GM19328 (cell line): ENCODE measurements around the gene EXTL1.

ENCODE experiments used
- ATAC-seq: cut with Tn5 transposase; IDR thresholded peaks from one replicate; pipeline ENCODE4 v1.9.1; 2021; ENCODE audit warnings: mild to moderate bottlenecking, moderate library complexity; ENCODE audit not compliant: unreplicated experiment

The EXTL1 gene

GRCh38 chr1:26022404-26022779 is 817 bp downstream of the EXTL1 start:
- no peak for ATAC-seq

- no peak for ATAC-seq
Measured at GRCh38 chr1:26023009-26023408, 1.4 kb downstream of the EXTL1 start.

- ATAC-seq: no peak
Measured at GRCh38 chr1:26023826-26024225, 2.3 kb downstream of the EXTL1 start.

- ATAC-seq: no peak
Measured at GRCh38 chr1:26025060-26025459, 3.5 kb downstream of the EXTL1 start.

- ATAC-seq: no peak
Measured at GRCh38 chr1:26025517-26025916, 3.9 kb downstream of the EXTL1 start.

GRCh38 chr1:26027716-26028489 is 6.3 kb downstream of the EXTL1 start:
- ATAC-seq: no peak

GRCh38 chr1:26028490-26028980 is 7.0 kb downstream of the EXTL1 start:
- no peak for ATAC-seq

- ATAC-seq: no peak
Measured at GRCh38 chr1:26029054-26029863, 7.7 kb downstream of the EXTL1 start.

- ATAC-seq: no peak
Measured at GRCh38 chr1:26029864-26030481, 8.4 kb downstream of the EXTL1 start.

- ATAC-seq: no peak
Measured at GRCh38 chr1:26031196-26031595, 9.6 kb downstream of the EXTL1 start.

- no peak for ATAC-seq
Measured at GRCh38 chr1:26031611-26032220, 10.1 kb downstream of the EXTL1 start.

GRCh38 chr1:26032656-26033357 is 11.2 kb downstream of the EXTL1 start:
- ATAC-seq: no peak

- no peak for ATAC-seq
Measured at GRCh38 chr1:26034504-26035202, 13.1 kb downstream of the EXTL1 start.

- ATAC-seq: peak; percentile 83
Measured at GRCh38 chr1:26035203-26035958, 13.8 kb downstream of the EXTL1 start.

GRCh38 chr1:26035959-26036755 is 14.6 kb downstream of the EXTL1 start:
- peak; percentile 54 for ATAC-seq

GRCh38 chr1:26036756-26037281 is 15.2 kb downstream of the EXTL1 start:
- no peak for ATAC-seq

GRCh38 chr1:26037904-26038303 is 16.3 kb downstream of the EXTL1 start:
- ATAC-seq: no peak

- no peak for ATAC-seq
Measured at GRCh38 chr1:26038477-26038876, 16.9 kb downstream of the EXTL1 start.
